Activated CD4-positive, alpha-beta T cell treated with anti-CD3 and anti-CD28 coated beads for 48 hours (primary cell): ENCODE data around the gene PARP4.
"Not testable (repeated sequence)": the region's sequence is repeated elsewhere in the genome, so short reads cannot be mapped to it uniquely, and the experiment has no call there.

Source experiments
- DNase-seq: peaks from one replicate; pipeline ENCODE4 v3.0.0-alpha.2; 2020

The PARP4 gene

DNA sequence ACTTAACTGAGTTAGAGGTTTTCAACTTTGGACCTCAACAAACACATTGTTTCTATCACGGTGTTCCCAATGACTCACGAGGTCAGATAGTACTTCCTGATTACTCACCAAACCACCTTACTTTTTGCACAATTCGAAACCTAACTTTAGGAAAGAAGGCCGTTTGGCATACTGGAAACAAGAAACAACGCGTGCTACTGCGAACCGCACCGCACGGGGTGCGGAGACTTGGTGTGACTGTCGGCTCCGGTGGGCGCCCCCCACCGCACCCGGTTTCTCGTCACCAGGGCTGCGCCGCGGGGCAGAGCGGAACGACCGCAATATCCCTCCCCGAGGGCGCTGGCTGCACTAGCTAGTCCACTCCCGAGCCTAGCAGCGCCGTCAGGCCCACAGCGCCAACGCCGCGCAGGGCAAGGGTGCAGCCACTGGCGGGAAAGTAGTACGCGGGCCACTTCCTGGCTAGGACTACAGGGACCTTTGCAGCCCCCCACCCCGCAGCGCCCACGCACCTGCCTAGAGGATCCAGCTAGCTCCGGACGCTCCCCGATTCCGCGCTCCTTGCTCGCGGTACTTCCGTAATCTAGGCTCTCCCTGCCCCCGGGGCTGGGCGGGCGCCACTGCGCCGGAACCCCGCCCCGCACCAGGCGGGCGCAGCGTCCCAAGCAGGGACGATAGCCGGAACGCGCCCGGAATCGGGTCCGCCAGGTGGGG lies at the start of gene PARP4:
TSS of gene PARP4 (minus strand) at position 582 of the 711 bp plus-strand sequence. CDS start 9,002 bp downstream, outside the sequence.
- DNase-seq: peak; percentile 77

DNA sequence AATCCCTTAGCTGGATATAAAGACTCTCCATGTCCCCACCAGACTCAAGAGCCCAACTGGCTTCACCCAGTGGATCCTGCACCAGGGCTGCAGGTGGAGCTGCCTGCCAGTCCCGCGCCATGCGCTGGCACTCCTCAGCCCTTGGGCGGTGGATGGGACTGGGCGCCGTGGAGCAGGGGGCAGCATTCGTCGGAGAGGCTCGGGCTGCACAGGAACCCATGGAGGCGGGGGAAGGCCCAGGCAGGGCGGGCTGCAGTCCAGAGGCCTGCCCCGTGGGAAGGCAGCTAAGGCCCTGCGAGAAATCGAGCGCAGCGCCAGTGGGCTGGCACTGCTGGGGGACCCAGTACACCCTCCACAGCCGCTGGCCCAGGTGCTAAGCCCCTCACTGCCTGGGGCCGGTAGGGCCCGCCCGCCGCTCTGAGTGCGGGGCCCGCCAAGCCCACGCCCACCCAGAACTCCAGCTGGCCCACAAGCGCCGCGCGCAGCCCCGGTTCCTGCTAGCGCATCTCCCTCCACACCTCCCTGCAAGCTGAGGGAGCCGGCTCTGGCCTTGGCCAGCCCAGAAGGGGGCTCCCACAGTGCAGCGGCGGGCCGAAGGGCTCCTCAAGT lies 48.1 kb upstream of the PARP4 start:
- DNase-seq: not testable (repeated sequence)

DNA sequence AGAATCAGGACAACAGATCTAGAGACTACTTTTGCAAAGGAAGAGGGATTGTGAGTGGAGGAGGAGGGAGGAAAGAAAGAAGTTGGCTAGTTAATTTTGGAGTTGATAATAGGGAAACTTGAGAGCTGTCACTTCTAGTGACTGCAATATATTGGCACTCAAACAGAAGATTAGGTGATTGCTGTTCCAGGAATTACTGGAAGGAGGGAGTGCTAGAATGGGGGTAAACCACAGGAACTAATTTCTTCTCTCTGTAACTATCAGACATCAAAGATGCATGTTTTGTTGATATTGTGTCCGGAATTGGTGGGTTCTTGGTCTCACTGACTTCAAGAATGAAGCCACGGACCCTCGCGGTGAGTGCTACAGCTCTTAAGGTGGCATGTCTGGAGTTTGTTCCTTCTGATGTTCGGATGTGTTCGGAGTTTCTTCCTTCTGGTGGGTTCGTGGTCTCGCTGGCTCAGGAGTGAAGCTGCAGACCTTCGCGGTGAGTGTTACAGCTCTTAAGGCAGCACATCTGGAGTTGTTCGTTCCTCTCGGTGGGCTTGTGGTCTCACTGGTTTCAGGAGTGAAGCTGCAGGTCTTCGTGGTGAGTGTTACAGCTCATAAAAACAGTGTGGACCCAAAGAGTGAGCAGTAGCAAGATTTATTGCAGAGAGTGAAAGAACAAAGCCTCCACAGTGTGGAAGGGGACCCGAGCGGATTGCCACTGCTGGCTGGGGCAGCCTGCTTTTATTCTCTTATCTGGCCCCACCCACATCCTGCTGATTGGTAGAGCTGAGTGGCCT lies 47.0 kb upstream of the PARP4 start:
- not testable (repeated sequence) for DNase-seq

DNA sequence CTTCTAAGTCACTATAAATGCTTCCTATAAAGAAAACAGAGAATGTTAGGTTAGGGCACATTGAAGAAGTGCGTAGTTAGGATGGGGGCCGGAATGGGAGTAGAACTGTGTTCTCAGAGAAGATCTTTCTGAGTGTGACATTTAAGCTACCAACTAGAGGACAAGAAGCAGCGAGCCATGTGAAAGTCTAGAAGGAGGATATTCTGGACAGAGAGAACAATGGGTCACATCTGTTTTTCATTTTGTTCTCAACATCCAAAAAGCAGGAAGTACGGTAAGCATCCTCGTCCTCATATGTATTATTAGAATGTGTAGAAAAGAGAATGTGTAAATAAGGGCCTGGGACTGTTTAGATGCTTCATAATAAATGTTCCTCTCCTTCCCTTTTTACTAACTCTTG lies 44.5 kb upstream of the PARP4 start:
- no peak for DNase-seq

DNA sequence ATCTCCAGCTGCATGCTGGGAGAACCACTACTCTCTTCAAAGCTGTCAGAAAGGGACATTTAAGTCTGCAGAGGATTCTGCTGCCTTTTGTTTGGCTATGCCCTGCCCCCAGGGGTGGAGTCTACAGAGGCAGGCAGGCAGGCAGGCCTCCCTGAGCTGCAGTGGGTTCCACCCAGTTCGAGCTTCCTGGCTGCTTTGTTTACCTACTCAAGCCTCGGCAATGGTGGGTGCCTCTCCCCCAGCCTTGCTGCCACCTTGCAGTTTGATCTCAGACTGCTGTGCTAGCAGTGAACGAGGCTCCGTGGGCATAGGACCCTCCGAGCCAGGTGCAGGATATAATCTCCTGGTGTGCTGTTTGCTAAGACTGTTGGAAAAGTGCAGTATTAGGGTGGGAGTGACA lies 41.3 kb upstream of the PARP4 start:
- DNase-seq: not testable (repeated sequence)

DNA sequence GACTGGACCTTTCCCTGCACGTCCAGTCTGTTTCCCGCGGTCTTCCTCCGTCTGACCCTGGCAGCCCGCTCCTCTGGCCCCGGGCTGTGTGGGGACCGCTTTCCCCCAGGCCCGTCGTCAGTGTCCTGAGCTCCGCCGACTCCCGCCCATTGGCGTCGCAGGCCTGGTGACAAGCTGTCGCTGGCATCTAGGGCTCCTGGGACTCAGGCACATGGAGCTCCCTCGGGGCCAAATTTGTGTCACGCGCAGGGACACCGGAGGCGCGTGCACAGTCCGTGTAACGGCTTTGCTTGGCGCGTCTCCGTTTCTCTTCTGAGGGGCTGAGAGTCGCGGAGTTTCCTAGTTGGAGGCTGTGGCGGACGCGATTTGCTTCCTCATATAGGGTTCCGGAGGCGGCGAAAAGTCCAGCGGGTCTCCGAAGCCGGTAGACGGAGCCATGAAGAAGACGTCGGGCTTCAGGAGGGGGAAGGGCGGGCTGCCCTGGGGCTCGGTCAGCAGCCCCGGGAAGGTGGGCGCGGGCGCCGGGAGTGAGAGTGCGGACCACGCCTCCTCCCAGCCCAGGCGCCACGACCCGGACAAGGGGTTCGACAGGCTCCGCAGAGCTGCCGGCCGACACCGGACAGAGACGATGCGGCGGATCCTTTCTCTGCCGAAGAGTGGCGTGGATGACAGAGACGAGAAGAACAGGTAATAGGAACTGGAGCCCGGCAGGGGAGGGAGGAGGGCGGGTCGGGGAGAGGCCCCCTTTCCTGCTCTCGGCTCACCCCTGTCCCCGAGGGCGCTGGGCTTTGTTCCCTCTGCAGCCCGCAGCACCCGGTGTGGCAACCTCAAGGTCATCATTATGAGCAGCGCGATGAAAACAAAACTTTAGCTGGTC lies 29.1 kb upstream of the PARP4 start:
- DNase-seq: peak; percentile 36

DNA sequence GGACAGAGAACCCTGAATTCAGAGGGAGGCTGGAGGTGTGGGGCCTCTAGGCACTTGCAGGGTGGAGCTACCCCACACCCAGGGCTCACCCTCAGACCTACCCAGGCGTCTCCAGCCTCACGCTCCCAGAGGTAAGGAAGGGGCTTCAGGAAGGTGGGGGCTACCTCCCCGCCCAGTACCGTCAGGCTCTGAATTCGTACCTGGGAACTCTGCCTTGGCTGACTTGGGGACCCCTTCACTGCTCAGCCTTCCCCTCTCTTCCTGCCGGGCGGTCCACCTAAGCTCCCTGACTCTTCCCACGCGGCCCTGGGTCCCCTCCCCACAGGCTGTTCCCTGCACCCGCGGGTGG lies 28.5 kb upstream of the PARP4 start:
- DNase-seq: no peak

DNA sequence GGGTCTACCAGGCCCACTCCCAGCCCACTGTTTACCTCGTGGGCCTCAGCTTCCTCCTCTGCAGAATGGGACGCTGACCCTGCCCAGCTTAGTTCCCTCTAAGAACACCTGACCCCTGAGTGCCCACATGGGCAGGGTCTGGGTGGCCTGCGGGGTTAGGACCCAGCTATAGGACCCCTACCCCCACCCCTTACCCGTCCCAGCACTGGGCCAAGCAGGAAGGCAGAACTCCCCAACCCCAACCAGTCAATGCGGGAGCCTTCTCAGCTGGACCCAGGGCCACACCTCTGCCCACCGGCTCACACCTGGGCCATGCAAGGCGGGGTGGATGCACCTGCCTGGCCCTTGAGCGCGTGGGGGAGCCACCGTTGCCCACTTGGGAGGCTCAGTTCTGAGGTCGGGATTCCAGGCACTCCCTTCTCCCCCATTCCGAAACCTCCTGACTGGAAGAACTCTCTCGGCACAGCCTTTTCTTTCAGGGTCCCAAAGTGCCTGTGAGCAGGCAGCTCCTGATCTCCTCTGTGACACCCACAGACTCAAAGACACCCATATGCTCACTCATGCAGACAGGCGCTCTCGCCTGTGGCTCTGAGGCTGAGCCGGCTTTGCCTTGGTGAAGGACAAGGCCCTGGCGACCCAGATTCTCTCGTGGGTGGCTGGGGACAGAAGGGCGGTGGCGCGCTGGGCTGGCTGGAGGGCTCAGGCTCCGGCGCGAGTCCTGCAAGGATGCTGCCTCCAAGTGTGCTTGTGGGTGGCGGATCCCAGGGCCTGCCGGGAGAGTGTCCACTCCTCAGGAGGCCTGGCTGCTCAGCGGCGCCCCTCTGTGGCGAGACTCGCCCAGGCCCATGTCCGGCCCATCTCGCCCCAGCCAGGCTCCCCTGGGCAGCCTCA lies 27.9 kb upstream of the PARP4 start:
- no peak for DNase-seq

DNA sequence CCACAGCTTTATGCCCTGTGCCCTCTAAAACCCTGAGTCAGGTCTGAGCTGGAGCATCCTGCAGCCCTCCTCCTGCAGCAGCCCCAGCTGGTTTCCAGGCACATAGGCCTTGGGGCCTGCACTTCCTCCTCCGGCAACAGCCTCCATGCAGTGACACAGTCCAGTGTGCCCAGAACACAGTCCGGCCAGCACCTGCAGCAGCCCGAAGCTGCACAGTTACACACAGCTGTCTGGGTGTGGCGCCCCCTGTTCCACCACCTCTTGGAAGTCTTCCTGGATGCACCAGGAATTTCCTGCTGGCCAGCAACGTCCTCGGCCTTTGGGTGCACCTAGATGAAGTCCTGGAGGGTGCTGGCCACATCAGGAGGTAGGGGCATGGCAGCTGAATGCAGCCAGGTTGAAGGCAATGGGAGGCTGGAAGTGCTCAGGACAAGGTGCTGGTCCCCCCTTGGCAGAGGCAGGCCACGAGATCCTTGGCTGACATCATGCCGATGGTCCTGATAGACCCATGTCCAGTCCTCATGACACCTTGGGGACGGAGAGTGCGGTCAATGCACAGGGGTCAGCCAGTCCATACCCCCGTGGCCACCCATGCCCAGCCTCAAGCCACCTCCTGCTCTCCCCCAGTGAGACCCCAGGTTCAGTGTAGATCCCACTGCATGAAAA lies 27.1 kb upstream of the PARP4 start:
- DNase-seq: no peak

DNA sequence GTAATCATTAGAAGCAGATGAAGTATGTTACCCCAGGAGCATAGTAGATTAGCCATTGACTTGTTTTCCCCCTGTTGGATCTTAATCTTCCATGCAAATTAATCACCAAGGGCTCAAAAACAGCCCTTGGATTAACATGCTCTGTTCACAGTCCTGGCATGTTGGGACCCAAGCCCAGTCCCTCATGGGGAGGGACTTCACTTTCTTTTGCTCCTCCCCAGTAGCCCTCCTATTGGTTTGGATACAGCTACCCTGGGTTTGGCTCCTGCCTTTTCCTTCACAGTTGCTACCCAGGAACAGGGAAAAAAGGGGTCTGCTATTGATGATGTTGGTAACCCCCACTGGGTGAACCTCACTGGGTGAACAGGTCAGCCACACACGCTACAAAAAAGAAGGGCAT lies 16.9 kb upstream of the PARP4 start:
- DNase-seq: no peak

DNA sequence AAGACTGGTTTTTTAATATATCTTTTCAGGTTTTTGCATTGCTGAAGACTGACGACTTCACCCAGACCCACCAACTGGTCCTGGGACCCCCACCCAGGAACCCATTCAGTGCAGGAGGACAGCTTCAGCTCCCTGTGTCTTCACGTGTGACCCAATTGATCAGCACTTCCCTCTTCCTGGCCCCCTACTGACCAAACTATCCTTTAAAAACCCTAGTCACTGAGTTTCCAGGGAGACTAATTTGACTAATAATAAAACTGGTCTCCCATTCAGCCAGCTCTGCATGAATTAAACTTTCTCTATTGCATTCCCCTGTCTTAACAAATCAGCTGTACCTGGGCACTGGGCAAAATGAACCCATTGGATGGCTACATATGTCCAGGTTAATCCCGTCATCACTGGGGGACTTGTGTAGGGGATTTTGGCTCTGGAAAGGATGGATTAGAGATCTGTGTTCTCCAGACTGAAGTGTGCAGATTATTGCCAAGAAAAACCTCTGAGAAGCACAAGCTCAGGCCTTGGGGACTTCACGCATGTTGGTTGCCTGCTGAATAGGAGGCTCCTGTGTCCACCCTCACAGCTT lies 16.3 kb upstream of the PARP4 start:
- DNase-seq: no peak

DNA sequence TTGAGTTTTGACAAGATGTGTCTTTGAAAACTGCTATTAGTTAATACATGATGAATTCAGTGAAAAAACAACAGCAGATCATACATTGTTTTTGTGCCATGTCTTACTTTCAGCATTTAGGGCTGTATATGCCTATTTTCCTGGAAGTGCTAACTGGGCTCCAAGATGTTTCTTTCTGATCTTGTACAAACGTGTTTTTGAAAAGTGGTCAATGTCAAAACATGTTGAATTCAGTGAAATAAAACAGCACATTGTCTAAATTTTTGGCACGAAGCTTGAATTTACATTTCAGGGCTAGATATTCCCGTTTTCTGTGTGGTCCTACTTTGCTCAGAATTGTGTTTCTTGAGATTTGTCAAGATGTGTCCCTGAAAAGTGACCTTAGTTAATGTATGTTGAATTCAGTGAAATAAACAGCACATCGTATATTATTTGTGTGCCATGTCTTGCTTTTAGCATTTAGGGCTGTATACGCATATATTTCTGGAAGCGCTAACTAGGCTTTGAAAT lies 14.7 kb upstream of the PARP4 start:
- no peak for DNase-seq

DNA sequence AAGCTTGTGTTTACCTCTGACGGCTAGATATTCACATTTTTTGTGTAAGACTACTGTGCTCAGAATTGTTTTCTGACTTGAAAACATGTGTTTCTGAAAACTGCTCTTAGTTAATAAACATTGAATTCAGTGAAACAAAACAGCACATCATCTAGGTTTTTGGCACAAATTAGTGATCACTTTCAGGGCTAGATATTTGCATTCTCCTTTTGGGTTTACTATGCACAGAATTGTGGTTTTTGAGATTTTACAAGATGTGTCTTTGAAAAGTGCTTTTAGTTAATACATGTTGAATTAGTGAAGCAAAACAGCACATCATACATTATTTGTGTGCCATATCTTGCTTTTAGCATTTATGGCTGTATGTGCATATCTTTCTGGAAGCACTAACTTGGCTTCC lies 8.2 kb upstream of the PARP4 start:
- DNase-seq: no peak

DNA sequence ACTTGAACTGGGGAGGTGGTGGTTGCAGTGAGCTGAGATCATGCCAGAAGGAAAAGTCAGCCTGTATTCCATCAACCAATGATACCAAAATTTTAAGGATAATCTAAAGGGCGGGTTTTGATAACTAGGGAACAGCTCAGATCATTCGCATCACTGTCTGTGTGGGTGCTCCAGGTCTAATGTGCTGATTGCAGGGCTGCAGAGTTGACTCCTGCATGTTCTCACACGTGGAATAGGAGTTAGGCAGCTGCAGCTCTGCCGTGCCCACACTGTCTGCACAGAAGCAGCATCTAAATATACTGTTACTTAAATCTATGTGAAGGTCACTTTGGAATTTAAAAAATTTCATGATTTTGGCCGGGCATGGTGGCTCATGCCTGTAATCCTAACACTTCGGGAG lies 4.3 kb upstream of the PARP4 start:
- DNase-seq: no peak

DNA sequence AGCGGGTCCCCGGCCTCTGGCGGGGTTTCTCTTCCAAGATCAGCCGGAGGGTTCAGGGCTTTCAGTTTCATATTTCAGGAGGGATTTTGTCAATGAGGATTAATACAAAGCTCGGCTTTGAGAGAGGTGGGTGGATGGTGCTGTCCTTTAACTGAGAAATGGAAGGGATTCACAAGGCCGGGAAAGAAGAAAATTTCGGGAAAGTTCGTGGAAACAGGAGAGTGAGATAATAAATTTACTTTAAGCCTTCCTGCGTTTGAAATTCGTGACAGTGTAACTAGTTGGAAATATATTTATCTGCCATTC lies 283 bp upstream of the PARP4 start:
- no peak for DNase-seq

DNA sequence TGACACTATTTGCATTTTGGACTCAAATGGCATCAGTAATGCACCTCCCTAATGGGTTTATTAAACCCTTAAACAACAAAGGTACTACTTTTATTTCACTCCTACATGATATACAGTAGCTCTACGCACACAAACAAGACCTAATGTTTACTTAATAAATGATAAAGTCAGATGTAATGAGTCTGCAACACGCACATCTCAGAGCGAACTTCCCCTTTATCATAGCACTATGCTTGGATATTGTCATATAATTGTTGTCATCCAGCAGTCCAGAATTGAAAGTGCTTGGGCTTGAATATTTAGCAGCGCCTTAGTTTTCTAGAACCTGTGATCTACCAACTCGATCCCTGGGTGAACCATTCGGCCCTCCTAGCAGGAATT lies 772 bp downstream of the PARP4 start:
- DNase-seq: no peak

DNA sequence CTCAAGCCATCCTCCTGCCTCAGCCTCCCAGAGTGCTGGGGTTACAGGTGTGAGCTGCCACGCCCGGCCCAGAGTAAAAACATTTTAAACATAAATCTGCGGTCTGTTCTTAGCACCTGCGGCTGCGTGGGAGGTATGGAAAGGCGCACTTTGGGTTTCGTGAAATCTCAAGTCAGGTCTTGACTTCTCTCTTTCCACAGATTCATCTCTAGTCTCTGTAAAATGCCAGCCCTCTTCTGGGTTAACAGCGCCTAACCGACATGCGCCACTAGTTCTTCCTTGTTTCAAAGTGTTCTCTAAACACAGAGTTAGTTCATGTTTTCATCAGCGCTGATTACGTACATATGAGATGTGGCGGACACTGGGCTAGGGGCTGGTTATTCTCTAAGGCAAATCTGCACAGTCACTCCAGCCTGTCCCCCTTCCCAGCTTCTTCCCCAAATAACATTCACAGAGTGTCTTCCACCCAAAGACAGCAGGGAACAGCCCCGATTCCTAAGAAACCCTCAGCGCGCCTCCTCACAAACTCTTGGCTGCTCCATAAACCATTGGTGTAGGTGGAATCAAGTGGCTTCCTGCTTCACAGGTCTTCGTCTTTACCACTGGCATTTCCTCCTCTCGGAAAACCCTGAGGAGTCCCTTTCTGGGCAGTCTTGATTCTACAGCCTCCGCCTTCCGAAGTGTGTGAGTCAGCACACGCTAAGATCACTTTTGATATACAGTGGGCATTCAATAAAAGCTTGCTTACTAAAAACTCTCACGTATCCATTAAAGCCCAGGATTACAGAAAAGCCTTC lies 1.4 kb downstream of the PARP4 start:
- DNase-seq: peak; percentile 84

DNA sequence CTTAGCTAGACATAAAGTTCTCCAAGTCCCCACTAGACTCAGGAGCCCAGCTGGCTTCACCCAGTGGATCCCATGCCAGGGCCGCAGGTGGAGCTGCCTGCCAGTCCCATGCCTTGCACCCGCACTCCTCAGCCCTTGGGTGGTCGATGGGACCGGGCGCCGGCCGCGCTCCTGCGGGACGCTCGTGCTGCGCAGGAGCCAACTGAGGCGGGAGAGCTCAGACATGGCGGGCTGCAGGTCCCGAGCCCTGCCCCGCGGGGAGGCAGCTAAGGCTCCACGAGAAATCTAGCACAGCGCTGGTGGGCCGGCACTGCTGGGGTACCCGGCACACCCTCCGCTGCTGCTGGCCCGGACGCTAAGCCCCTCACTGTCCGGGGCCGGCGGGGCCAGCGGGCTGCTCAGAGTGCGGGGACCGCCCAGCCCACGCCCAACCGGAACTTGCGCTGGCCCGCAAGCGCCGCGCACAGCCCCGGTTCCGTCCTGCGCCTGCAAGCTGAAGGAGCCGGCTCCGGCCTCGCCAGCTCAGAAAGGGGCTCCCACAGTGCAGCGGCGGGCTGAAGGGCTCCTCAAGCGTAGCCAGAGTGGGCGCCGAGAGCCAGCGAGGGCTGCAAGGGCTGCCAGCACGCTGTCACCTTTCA lies 5.8 kb downstream of the PARP4 start:
- no peak for DNase-seq

DNA sequence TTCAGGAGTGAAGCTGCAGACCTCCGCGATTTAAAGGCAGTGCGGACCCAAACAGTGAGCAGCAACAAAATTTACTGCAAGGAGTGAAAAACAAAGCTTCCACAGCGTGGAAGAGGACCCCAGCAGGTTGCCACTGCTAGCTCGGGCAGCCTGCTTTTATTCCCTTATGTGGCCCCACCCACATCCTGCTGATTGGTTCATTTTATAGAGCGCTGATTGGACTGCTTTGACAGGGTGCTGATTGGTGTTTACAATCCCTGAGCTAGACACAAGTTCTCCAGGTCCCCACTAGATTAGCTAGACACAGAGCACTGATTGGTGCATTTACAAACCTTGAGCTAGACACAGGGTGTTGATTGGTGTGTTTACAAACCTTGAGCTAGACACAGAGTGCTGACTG lies 6.3 kb downstream of the PARP4 start:
- not testable (repeated sequence) for DNase-seq

DNA sequence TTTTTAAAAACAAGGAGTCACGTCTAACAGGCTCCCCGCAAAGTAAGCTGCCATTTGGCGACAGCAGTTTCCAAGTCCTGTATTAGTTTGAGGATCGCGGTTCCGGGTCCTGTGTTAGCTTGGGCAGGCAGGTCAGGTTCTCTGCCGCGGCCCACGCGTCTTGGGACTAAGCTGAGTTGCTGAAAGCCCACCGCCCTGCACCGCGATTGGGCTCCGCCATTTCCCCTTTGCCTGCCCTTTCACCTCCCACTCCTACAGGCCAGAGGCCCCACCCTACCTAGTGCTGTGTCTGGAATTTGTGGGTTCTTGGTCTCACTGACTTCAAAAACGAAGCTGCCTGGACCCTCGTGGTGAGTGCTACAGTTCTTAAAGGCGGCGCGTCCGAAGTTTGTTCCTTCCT lies 6.8 kb downstream of the PARP4 start:
- DNase-seq: no peak
